ENCODE results near the gene KCNH1. TPM values are rescaled to one million over a fixed set of nuclear protein-coding genes. Genes with fewer than 3 reads are reported as not detected.

The KCNH1 gene
- total RNA-seq, 2 donors from 2014 or later = 3.2 to 3.5 TPM

- H3K4me1 Mint-ChIP-seq = peaks cover 32% of the 10 kb centered on the region
These were observed 407.3 kb downstream of the KCNH1 start for GRCh38 chr1:210726621-210727020.

GRCh38 chr1:210724768-210725167, 409.2 kb downstream of the KCNH1 start:
- Mint-ChIP-seq H3K4me3 (no peak overlapping the region), H3K9me3 (no peaks in the 10 kb centered on the region), H3K27me3 (ENCODE audit: insufficient read depth) (peaks cover 3% of the 10 kb centered on the region), H3K27ac (no peak overlapping the region), H3K36me3 (ENCODE audit: low read depth) (no peaks in the 10 kb centered on the region), H3K4me1 (peaks cover 25% of the 10 kb centered on the region)
- no peak for DNase-seq
- H3K27me3 ChIP-seq (ENCODE audit: control insufficient read depth, insufficient read depth, low read length, poor library complexity, severe bottlenecking) = peaks cover 11% of the 10 kb centered on the region
- H3K9ac ChIP-seq (ENCODE audit: extremely low read depth, low read length, poor library complexity, severe bottlenecking) = no peak overlapping the region
- no peak overlapping the region for H3K27ac ChIP-seq (ENCODE audit: low read depth, low read length)
- no peaks in the 10 kb centered on the region for H3K36me3 ChIP-seq (ENCODE audit: control insufficient read depth, insufficient read depth, low read length)
- H3K9me3 ChIP-seq (ENCODE audit: control insufficient read depth, low read length) = no peaks in the 10 kb centered on the region
- no peak overlapping the region for H3K4me3 ChIP-seq (ENCODE audit: low read length)
- TF ChIP-seq CTCF (conservative IDR thresholded peaks at IDR 0.05) = no peak
- 88 to 100% methylated on average over 1 to 2 of the region's 2 CpGs for WGBS, 2 experiments (ENCODE audit: insufficient coverage in 1 of 2, insufficient read length in 1 of 2)
- H3K4me1 ChIP-seq (ENCODE audit: control insufficient read depth, insufficient read depth, low read length) = peaks cover 10% of the 10 kb centered on the region

More at GRCh38 chr1:210726621-210727020, 407.3 kb downstream of the KCNH1 start:
- no peaks in the 10 kb centered on the region for H3K9me3 Mint-ChIP-seq
- Histone ChIP-seq H3K4me1 (ENCODE audit: control insufficient read depth, insufficient read depth, low read length) (peaks cover 13% of the 10 kb centered on the region), H3K27me3 (ENCODE audit: control insufficient read depth, insufficient read depth, low read length, poor library complexity, severe bottlenecking) (peaks cover 11% of the 10 kb centered on the region), H3K9me3 (ENCODE audit: control insufficient read depth, low read length) (no peaks in the 10 kb centered on the region), H3K27ac (ENCODE audit: low read depth, low read length) (no peak overlapping the region), H3K36me3 (ENCODE audit: control insufficient read depth, insufficient read depth, low read length) (no peaks in the 10 kb centered on the region), H3K4me3 (ENCODE audit: low read length) (no peak overlapping the region), H3K9ac (ENCODE audit: extremely low read depth, low read length, poor library complexity, severe bottlenecking) (no peak overlapping the region)
- peaks cover 3% of the 10 kb centered on the region for H3K27me3 Mint-ChIP-seq (ENCODE audit: insufficient read depth)
- no peaks in the 10 kb centered on the region for H3K36me3 Mint-ChIP-seq (ENCODE audit: low read depth)
- TF ChIP-seq CTCF (conservative IDR thresholded peaks at IDR 0.05) = no peak
- peak; percentile 90 for DNase-seq
- no peak overlapping the region for H3K27ac Mint-ChIP-seq
- WGBS, 2 experiments (ENCODE audit: insufficient coverage in 1 of 2, insufficient read length in 1 of 2) = 3% methylated on average over 2 of the region's 2 CpGs; no CpG with 5 or more reads in 1 of the 2 experiments
- H3K4me3 Mint-ChIP-seq = no peak overlapping the region

GRCh38 chr1:210723646-210724045, 410.3 kb downstream of the KCNH1 start:
- WGBS, 2 experiments (ENCODE audit: insufficient coverage in 1 of 2, insufficient read length in 1 of 2) = 76 to 80% methylated on average over 2 to 4 of the region's 4 CpGs
- no peak overlapping the region for H3K9ac ChIP-seq (ENCODE audit: extremely low read depth, low read length, poor library complexity, severe bottlenecking)

More at GRCh38 chr1:210723646-210724045, 410.3 kb downstream of the KCNH1 start:
- H3K36me3 Mint-ChIP-seq (ENCODE audit: low read depth) = no peaks in the 10 kb centered on the region
- Histone ChIP-seq H3K4me1 (ENCODE audit: control insufficient read depth, insufficient read depth, low read length) (peaks cover 8% of the 10 kb centered on the region), H3K4me3 (ENCODE audit: low read length) (no peak overlapping the region), H3K27me3 (ENCODE audit: control insufficient read depth, insufficient read depth, low read length, poor library complexity, severe bottlenecking) (peaks cover 11% of the 10 kb centered on the region), H3K27ac (ENCODE audit: low read depth, low read length) (no peak overlapping the region), H3K9me3 (ENCODE audit: control insufficient read depth, low read length) (no peaks in the 10 kb centered on the region), H3K36me3 (ENCODE audit: control insufficient read depth, insufficient read depth, low read length) (no peaks in the 10 kb centered on the region)
- DNase-seq = no peak
- H3K4me1 Mint-ChIP-seq = peaks cover 16% of the 10 kb centered on the region
- no peaks in the 10 kb centered on the region for H3K9me3 Mint-ChIP-seq
- H3K27ac Mint-ChIP-seq = no peak overlapping the region
- H3K27me3 Mint-ChIP-seq (ENCODE audit: insufficient read depth) = peaks cover 3% of the 10 kb centered on the region
- TF ChIP-seq CTCF (conservative IDR thresholded peaks at IDR 0.05) = no peak
- H3K4me3 Mint-ChIP-seq = no peak overlapping the region

All from endodermal cell (in vitro differentiated cells).